Activated CD8-positive, alpha-beta memory T cell treated with anti-CD3 and anti-CD28 coated beads for 1 hour (primary cell): Measurements from ENCODE around the gene BET1L.
"Not testable (repeated sequence)": the region's sequence is repeated elsewhere in the genome, so short reads cannot be mapped to it uniquely, and the experiment has no call there.

Experiments
- DNase-seq, 2 donors: peaks; one replicate each; pipeline ENCODE4 v3.0.0-alpha.2; 2020; ENCODE audit warnings: low read depth in 1 of 2; ENCODE audit errors: extremely low read depth in 1 of 2

BET1L gene

DNA sequence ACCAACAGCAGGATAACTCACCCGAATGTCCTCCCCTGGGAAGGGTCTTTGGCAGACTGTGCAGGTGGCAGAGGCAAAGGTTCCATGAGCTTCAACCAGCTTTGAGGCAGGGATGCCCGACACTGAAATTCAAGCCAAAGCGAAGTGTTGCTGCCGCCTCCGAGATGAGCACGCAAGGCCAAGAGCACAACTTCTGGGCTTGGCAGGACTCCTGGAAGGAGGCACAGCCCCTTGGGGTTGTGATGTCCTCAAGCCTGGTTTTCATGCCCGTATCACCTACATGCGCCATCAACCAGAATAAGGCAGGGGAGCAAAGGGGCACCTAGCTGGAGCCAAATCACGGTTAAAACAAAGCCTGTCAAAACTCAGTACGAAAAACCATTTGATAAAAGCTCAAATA is 23.2 kb upstream of the BET1L start:
- DNase-seq, result no peak

DNA sequence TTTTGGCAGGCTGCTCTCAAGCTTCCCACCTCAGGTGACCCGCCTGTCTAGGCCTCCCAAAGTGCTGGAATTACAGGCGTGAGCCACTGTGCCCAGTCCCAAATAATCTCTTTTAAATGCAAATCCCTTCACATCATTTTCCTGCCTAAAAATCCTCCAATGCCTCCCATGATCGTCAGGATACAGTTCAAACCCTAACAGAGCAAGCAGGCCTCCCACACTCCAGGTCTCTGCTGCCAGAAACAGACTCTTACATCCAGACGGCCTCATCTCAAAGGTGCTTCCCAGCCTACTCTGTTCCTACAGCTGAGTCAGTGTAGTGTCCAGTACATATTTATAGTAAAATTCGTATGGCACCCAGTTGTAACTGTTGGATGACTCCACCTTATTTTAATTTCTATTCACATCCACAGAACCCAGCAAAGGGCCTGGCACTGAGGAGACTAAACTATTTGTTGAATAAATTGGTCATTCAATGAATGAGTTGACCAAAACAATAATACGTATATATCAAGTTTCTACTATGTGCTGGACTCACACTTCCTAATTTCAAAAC is 20.7 kb upstream of the BET1L start:
- no peak for DNase-seq

DNA sequence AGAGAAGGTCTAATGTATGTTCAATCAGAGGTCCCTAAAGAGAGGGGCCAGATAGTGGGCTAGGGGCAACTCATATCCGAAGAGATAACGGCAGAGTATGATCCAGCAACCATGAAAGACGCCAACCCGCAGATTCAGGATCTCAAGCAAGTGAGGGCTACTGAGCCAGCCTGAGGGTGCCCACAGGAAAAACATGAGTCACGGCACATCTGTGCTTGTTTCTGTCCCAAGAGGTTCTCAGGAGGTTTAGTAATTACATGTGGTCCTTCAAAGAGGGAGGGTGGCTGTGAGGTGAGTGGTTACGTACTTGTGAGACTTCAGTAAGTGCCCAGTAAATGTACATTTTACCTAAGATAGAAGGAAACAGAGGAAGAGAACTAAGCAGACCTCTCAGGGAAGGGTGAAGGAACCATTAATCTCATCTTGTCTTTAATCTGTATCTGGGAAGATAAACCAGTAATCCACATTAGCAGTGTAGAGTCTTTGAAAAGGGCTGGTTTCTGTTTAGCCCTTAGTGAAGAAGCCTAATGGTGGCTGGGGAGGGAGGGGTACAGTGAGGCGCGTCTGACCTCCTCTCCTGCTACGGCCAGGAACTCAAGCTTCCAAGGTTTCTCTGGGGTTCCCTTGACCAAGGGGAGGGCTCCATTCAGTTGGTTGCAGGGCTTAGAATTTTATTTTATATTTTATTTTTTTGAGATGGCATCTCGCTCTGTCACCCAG is 18.7 kb upstream of the BET1L start:
- no peak for DNase-seq

DNA sequence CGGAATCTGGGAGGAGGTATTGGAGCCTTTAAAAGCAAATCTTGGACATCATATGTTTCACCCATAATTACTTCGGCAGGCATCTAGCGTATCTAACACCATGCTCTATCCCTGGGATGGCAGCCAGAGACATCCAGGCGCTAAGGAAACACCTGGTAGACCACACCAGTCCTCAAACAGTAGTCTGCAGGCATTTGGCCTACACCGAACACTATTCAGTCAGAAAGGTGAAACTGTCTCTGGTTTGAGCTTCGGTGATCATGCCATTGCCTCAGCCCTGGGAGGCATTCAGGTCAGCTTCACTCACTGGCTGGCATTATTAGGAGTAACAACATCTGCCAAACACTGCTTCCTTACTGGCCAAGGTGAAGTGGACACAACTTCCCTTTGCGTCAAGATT is 17.2 kb upstream of the BET1L start:
- no peak for DNase-seq

DNA sequence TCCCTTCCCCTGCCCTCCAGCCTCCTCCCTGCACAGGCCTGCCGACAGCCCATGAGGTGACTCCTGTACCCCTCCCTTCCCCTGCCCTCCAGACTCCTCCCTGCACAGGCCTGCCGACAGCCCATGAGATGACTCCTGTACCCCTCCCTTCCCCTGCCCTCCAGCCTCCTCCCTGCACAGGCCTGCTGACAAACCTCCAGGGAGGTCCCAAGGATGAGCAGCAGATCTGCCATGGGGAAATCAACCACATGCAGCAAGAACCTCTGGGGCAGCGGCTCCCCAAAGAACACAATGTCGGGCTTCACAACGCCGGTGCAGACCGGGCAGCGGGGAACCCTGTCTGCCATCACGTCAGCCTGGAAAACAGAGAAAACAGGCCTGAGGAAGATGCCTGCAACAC is 16.7 kb upstream of the BET1L start:
- DNase-seq, result no peak

DNA sequence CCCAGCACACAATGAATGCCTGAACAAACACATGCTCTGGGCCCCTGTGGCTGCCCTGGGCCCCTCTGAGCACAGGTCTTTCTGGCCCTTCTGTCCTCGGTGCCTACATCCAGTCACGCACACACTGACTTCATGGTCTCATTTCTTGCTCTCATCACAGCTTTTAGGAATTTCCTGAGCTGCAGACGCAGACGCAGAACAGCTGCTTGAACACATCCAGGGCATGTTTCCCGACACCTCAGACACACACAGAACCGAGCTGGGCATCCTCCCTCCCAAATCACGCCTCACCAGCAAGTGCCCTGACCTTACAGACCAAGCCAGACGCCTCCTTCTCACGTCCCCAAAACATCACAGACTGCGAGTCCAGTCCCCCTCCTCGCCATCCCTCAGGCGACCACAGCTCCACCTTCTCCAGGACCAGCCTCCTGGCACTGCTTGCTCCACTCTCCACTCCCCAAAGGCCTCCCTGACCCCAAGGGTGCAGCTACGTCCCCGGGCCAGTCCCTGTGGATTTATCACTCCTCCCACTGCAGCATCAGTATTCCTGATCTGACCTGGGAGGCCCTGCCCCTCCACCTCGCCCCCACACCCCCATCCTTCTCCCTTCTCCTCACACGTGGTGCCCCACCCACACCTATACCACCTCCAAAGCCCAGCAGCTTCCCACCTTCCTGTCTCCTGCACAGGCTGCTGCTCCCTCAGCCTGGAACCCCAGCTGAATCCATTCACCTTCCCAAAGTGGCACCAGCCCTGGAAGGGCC is 16.0 kb upstream of the BET1L start:
- no peak for DNase-seq

DNA sequence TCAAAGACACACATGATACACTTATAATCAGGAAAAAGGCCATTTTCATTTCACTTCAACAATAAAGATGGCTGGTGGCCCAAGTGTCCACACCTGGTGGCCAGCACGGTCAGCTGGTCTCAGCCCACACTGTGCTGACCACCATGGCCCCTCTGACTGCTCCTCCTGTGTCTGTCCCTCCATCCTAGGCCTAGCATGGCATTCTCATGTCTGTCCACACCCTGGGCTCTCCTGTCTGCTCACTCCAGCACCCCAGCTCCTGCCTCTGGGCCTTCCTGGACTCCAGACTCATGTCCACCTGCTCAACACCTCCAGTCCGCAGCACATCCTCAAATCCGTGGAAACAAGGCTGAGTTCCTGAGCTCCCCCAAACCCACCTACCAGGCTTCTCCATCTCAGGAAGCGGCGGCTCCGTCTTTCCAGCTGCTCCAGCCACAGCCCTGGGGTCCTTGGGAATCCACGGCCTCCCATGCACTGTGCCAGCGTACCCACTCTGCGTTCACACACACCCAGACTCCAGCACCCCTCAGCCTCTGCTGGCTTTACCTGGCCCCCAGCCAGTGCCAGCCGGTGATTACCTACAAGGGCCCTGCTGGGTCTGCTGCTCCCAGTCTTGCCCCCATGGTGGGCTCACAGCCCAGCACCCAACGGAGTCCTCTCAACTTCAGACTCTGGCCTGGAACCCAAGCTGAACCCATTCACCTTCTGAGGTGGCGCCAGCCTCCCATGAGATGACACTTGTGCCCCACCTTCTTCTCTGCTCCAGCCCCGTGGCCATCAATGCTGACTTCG is 15.0 kb upstream of the BET1L start:
- DNase-seq, result no peak

DNA sequence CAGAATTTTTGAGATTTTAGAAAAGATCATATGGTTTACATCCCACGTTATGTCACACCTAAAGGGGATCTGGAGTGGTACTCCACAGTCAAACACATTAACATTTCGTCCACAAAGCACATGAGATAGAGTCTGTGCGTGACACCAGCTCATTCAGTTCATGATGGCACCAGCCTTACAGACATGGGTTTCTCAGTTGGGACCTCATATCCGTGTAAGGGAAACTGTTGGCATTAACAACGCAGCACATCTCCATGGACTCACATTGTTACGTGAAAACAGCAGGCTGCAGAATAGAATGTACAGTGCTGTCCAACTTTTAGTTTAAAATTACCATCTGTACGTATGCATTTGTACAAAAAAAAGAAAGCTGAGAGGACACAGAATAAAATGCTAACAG is 14.3 kb upstream of the BET1L start:
- DNase-seq, result no peak

DNA sequence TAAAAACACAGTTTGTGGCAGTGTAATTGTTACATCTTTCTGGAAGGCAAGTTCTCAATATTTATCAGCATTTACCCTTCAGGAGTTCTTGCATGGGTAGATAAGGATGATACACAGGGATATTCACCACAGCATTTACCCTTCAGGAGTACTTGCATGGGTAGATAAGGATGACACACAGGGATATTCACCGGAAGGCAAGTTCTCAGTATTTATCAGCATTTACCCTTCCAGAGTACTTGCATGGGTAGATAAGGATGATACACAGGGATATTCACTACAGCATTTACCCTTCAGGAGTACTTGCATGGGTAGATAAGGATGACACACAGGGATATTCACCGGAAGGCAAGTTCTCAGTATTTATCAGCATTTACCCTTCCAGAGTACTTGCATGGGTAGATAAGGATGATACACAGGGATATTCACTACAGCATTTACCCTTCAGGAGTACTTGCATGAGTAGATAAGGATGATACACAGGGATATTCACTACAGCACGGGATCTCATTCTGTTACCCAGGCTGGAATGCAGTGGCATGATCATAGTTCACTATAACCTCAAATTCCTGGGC is 13.5 kb upstream of the BET1L start:
- not testable (repeated sequence) for DNase-seq

DNA sequence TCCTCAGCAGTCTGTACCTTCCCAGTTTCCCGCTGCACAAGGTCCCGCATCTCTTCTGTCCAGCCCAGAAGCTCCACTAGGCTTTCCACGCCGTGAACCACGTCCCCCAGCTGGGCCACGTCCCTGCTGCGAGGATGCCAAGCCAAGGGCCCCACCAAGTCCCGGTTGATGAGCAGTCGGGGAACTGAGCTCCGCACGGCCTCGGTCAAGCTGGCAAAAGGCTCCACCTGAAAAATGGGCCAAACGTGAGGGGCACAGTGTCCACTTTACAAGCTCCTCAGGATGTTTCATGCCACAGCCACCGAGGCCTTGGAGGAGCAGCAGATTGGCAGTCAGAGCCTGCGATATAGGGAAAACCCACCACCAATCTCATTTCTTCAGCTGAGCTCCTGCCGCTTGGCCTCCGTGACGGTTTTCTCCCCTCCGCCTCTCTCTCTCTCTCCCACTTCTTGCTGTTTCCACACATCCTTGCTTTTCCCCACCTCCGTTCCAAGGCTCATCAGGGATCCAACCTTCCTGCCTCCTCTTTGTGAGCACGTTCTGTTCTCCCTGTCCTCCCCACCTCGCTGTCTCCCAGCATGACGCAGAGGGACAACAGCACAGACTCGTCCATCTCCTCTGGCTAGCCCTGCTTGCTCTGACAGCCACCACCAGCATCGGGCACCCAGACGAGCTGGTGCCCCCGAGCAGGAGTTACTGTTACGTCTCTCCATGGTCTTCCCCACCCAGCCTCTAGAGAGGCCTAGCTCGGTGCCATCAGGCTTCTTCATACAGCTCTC is 11.8 kb upstream of the BET1L start:
- no peak for DNase-seq

DNA sequence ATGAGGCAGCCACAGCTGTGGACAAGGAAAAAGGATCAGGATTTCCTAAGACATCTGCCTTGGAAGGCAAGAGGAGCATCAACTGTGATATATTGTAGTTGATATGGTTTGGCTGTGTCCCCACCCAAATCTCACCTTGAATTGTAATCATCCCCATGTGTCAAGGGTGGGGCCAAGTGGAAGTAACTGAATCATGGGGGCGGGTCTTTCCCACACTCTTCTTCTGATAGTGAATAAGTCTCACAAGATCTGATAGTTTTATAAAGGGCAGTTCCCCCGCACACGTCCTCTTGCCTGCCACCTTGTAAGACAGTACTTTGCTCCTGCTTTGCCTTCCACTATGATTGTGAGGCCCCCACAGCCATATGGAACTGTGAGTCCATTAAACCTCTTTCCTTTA is 10.5 kb upstream of the BET1L start:
- DNase-seq, result no peak

DNA sequence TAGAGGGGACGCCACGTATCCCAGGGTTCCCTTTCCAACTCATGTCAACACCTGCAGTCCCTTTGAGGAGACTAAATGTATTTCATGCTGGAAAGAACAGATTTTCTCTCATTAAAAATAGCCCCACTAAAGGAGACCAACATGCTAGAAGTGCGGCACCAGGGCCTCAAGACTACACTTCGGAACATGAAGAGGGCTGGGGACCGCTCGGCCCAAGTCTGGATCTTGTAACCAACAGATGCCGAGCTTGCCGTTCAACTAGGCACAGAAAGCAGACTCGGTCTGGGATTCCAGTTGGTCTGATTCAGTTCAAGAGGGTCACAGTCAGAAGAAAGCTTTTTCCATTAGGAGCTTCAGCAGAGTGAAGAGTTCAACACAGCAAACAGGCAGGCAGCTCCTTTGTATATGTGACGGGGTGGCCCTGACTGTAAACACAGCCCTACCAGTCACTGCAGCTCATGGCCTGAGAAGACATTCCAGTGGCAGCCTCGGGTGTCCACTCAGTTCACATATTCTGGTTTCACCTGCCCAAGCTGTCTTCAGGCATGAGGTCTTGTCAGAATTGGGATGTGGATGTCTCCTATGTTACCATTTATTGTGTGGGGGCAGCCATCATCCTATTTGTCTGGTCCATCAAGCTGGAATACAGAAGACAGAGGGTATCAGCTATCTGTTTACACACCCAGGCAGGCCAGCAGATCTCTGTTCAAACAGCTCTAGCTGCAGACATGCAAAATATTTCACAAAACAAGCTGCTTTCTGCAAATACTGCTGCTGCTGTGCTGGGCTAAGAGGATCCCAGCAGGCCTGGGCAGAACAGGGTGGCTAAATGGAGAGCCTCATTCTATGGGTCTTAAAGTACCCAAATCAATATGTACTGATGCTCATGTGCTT is 9.1 kb upstream of the BET1L start:
- no peak for DNase-seq

DNA sequence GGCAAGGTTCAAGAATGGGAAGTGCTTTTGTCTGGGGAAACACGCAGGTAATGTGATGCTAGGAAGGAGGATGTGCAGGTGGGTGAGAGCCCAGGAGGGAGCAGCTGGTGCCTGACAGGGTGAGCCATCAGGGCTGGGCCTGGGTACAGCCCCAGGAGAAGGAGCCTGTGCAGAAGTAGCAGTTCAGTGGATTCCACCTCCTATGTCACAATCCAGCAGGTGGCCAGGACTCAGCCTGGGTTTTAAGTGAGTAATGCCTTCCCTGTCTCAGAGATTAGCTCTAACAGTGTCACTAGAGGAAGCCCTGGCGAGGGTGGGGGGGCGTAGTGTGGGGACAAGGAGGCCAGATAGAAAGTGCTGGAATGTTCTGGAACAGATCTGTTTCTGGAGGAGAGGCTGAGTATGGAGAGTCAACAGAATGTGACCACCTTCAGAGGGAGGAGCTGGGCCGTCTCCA is 8.4 kb upstream of the BET1L start:
- DNase-seq, result no peak

DNA sequence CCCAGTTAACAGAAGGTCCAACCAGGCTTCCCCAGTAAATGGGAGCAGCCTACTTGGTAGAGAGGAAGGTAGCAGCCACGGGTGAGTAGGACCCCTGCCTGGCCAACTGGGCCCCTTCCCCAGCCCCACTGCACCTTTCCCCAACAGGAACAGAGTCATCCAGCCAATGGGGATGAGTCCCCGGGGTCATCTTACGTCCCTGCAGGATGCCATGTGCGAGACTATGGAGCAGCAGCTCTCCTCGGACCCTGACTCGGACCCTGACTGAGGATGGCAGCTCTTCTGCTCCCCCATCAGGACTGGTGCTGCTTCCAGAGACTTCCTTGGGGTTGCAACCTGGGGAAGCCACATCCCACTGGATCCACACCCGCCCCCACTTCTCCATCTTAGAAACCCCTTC is 6.9 kb upstream of the BET1L start:
- DNase-seq, result no peak

DNA sequence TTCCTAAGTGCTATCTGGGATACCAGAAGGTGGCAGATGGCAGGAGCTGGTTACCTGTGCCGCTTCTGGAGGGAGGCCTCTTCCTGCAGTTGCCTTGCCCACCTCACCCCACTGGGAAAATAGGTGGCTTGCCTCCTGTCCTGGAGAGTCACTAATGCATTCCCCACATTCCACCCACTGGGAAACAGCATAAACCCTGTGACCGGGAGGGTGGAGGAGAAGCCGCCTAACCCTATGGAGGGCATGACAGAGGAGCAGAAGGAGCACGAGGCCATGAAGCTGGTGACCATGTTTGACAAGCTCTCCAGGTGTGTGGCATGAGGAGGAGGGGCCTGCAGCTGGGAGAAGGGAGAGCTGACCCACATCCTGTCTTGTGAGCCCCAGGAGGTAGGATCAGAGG is 5.9 kb upstream of the BET1L start:
- no peak for DNase-seq

DNA sequence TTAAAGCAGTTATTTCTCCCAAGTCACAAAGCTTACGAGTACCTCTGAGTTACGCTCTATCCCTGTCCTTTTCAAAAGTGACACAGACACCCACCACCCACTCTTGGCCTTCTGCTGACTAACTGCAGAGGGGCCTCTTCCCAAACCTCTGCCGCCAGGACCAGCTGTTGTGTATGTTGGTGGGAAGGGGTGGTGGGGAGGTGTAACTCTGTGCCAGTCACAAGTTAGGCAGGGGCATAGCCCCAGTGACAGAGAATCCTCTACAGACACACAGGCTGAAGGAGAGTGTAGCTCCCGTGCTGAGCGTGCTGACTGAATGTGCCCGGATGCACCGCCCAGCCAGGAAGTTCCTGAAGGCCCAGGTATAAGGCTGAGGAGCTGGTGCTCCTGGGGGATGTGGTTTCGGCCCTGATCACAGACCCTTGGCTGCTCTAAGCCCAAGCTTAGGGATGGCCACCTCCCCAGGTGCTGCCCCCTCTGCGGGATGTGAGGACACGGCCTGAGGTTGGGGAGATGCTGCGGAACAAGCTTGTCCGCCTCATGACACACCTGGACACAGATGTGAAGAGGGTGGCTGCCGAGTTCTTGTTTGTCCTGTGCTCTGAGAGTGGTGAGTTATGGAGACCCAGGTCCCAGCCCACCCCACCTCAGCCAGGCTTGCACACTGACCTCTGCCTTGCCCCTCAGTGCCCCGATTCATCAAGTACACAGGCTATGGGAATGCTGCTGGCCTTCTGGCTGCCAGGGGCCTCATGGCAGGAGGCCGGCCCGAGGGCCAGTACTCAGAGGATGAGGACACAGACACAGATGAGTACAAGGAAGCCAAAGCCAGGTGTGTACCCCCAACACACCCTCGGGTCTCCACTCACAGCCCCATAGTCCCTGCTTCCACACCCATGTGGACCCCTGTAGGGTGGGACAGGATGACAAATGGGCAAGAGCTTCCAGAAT is 5.2 kb upstream of the BET1L start:
- no peak for DNase-seq

DNA sequence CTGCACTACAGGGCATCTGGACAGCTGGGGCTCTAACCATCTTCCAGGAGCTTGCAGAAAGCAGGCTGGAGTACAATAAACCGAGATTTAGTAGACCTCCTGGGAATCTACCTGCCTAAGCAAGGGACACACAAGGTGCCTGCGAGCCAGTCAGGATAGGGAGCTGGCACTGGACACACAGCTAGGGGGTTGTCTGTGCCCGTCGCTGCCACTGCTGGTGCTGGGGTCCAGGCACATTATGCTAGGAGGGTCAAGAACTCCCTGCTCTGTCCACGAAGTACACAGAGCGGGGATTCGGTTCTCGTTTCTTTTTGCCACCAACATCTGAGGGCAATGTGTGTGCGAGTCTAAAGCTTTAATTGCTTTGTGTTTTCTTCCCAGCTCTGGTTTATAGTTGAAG is 4.5 kb upstream of the BET1L start:
- DNase-seq, result no peak

DNA sequence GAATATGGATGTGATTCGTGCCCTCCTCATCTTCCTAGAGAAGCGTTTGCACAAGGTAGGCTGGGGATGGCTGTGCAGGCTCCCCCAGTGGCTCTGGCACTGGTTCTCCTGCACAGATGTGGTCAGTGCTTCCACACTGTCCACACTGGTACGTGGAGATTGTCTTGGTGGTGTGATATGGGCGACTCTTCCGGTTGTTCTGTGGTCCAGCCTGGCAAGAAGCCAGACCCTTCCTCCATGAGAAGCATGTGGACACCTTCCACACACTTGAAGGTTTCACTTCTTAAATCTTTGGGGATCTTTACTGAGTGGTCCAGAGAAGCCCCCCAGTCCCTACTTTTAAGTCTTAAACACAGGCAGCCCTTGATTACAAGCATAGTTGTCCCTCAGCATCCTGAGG is 4.1 kb upstream of the BET1L start:
- DNase-seq, result no peak
